SK-N-SH treated with all-trans-retinoic acid at 6 μM for 48 hours (cell line): ENCODE measurements around the gene CELF4.

Source experiments
- ATAC-seq: fragments of 200-7000 bp; cut with Tn5 transposase; 3 replicates; pipeline ENCODE4 v1.9.1; 2020; ENCODE audit warnings: mild to moderate bottlenecking, moderate library complexity
- ARNTL ChIP-seq: fragments of 450-650 bp; formaldehyde crosslinking; IDR thresholded peaks from 2 replicates; pipeline ENCODE4 v1.5.0; 2020; ENCODE audit warnings: low read depth, mild to moderate bottlenecking, moderate library complexity, borderline replicate concordance
- BACH2 ChIP-seq: fragments of 250-450 bp; sonication (Bioruptor Pico); IDR thresholded peaks from 2 replicates; pipeline ENCODE4 v1.9.0; 2021; ENCODE audit warnings: mild to moderate bottlenecking, borderline replicate concordance
- CREB5 ChIP-seq: fragments of 250-450 bp; sonication (Bioruptor Pico); IDR thresholded peaks from 2 replicates; pipeline ENCODE4 v1.5.1; 2020; ENCODE audit warnings: low read depth, mild to moderate bottlenecking, moderate library complexity
- CSDC2 ChIP-seq: fragments of 250-450 bp; sonication (Bioruptor Pico); IDR thresholded peaks from 2 replicates; pipeline ENCODE4 v1.5.0; 2020; ENCODE audit warnings: mild to moderate bottlenecking, moderate library complexity
- CSRNP3 ChIP-seq: fragments of 250-450 bp; sonication (Bioruptor Pico); IDR thresholded peaks from 2 replicates; pipeline ENCODE4 v1.5.1; 2021; ENCODE audit warnings: mild to moderate bottlenecking, moderate library complexity
- ESRRG ChIP-seq: fragments of 250-450 bp; sonication (Bioruptor Pico); IDR thresholded peaks from 2 replicates; pipeline ENCODE4 v1.6.1; 2021; ENCODE audit warnings: mild to moderate bottlenecking
- GLIS3 ChIP-seq: fragments of 250-450 bp; sonication (Bioruptor Pico); IDR thresholded peaks from 2 replicates; pipeline ENCODE4 v1.5.0; 2020; ENCODE audit warnings: mild to moderate bottlenecking, moderate library complexity
- ISL1 ChIP-seq: fragments of 250-450 bp; sonication (Bioruptor Pico); IDR thresholded peaks from 2 replicates; pipeline ENCODE4 v2.1.2; 2022; ENCODE audit warnings: mild to moderate bottlenecking, moderate library complexity
- OSR1 ChIP-seq: fragments of 250-450 bp; sonication (Bioruptor Pico); IDR thresholded peaks from 2 replicates; pipeline ENCODE4 v1.8.0; 2022; ENCODE audit warnings: moderate library complexity, mild to moderate bottlenecking, inconsistent platforms
- PATZ1 ChIP-seq: fragments of 250-450 bp; sonication (Bioruptor Pico); IDR thresholded peaks from 2 replicates; pipeline ENCODE4 v1.8.0; 2020; ENCODE audit warnings: mild to moderate bottlenecking, moderate library complexity, borderline replicate concordance
- POU6F1 ChIP-seq: fragments of 250-450 bp; sonication (Bioruptor Pico); IDR thresholded peaks from 2 replicates; pipeline ENCODE4 v1.8.0; 2021; ENCODE audit warnings: low read depth, mild to moderate bottlenecking, moderate library complexity, borderline replicate concordance
- PPARA ChIP-seq: fragments of 250-450 bp; sonication (Bioruptor Pico); IDR thresholded peaks from 2 replicates; pipeline ENCODE4 v1.5.0; 2020; ENCODE audit warnings: mild to moderate bottlenecking, borderline replicate concordance
- RARB ChIP-seq: fragments of 250-450 bp; sonication (Bioruptor Pico); IDR thresholded peaks from 2 replicates; pipeline ENCODE4 v1.8.0; 2021; ENCODE audit warnings: mild to moderate bottlenecking, moderate library complexity
- TCF4 ChIP-seq: fragments of 250-450 bp; sonication (Bioruptor Pico); IDR thresholded peaks from 2 replicates; pipeline ENCODE4 v1.8.0; 2021; ENCODE audit warnings: mild to moderate bottlenecking, moderate library complexity, borderline replicate concordance
- TOX ChIP-seq: fragments of 250-450 bp; sonication (Bioruptor Pico); IDR thresholded peaks from 2 replicates; pipeline ENCODE4 v1.8.0; 2021; ENCODE audit warnings: mild to moderate bottlenecking, moderate library complexity, borderline replicate concordance
- TSHZ2 ChIP-seq: fragments of 250-450 bp; sonication (Bioruptor Pico); IDR thresholded peaks from 2 replicates; pipeline ENCODE4 v1.5.0; 2020; ENCODE audit warnings: mild to moderate bottlenecking, moderate library complexity
- ZC3H10 ChIP-seq: fragments of 250-450 bp; sonication (Bioruptor Pico); IDR thresholded peaks from 2 replicates; pipeline ENCODE4 v1.5.1; 2021; ENCODE audit warnings: mild to moderate bottlenecking, moderate library complexity
- ZFP30 ChIP-seq: fragments of 450-650 bp; formaldehyde crosslinking; IDR thresholded peaks from 2 replicates; pipeline ENCODE4 v1.5.0; 2022; ENCODE audit warnings: mild to moderate bottlenecking, moderate library complexity
- ZNF565 ChIP-seq: fragments of 450-650 bp; formaldehyde crosslinking; conservative IDR thresholded peaks from 2 replicates; pipeline ENCODE4 v1.5.0; 2020; ENCODE audit warnings: low read depth, mild to moderate bottlenecking, moderate library complexity
- ZNF70 ChIP-seq: fragments of 450-650 bp; formaldehyde crosslinking; IDR thresholded peaks from 2 replicates; pipeline ENCODE4 v1.5.0; 2020; ENCODE audit warnings: mild to moderate bottlenecking, moderate library complexity

The CELF4 gene

GRCh38 chr18:37536656-37537055 is 28.9 kb downstream of the CELF4 start:
- ATAC-seq: no peak
- TF ChIP-seq ARNTL (CRISPR knock-in tag) (no peak), ISL1 (CRISPR knock-in tag) (no peak), PATZ1 (CRISPR knock-in tag) (no peak), ZNF565 (CRISPR knock-in tag) (no peak), OSR1 (CRISPR knock-in tag) (no peak), TOX (no peak), BACH2 (CRISPR knock-in tag) (no peak), ESRRG (CRISPR knock-in tag) (no peak), PPARA (no peak), ZFP30 (CRISPR knock-in tag) (no peak), GLIS3 (CRISPR knock-in tag) (no peak), POU6F1 (no peak), CREB5 (CRISPR knock-in tag) (no peak), CSRNP3 (CRISPR knock-in tag) (no peak), TSHZ2 (no peak)

GRCh38 chr18:37535968-37536367 is 29.6 kb downstream of the CELF4 start:
- TF ChIP-seq OSR1 (CRISPR knock-in tag) (no peak), CSRNP3 (CRISPR knock-in tag) (no peak), ZFP30 (CRISPR knock-in tag) (no peak), ZC3H10 (CRISPR knock-in tag) (no peak), ZNF565 (CRISPR knock-in tag) (no peak), PPARA (no peak), BACH2 (CRISPR knock-in tag) (no peak), ISL1 (CRISPR knock-in tag) (no peak), ZNF70 (CRISPR knock-in tag) (no peak), CSDC2 (no peak), TOX (no peak)

GRCh38 chr18:37534627-37535026 is 31.0 kb downstream of the CELF4 start:
- TF ChIP-seq TCF4 (CRISPR knock-in tag): no peak
- TF ChIP-seq RARB (CRISPR knock-in tag): no peak
- no peak for TF ChIP-seq CSRNP3 (CRISPR knock-in tag)
- no peak for TF ChIP-seq ARNTL (CRISPR knock-in tag)
- TF ChIP-seq ZNF70 (CRISPR knock-in tag): no peak
- TF ChIP-seq ISL1 (CRISPR knock-in tag): no peak
- TF ChIP-seq ZNF565 (CRISPR knock-in tag): no peak
- no peak for TF ChIP-seq GLIS3 (CRISPR knock-in tag)
- no peak for TF ChIP-seq PATZ1 (CRISPR knock-in tag)
- ATAC-seq: no peak

More at GRCh38 chr18:37535968-37536367, 29.6 kb downstream of the CELF4 start:
- ATAC-seq: no peak
